ENCODE data around the gene CYB561D2. TPM values are rescaled to one million over a fixed set of nuclear protein-coding genes. Genes with fewer than 3 reads are reported as not detected.

The CYB561D2 gene
- total and polyA plus RNA-seq, 3 experiments from 2014 or later, result 32.4 to 78.2 (median 37.7) TPM

- no peak for DNase-seq
- ChIA-PET CTCF (no interaction called here), POLR2A (no interaction called here)
- no peaks in the 10 kb centered on the region for H3K27me3 Mint-ChIP-seq
- H3K4me1 ChIP-seq (ENCODE audit: insufficient read depth, low read length), result no peaks in the 10 kb centered on the region
- no peak overlapping the region for H3K4me3 Mint-ChIP-seq
- H3K9me3 Mint-ChIP-seq, result no peaks in the 10 kb centered on the region
- H3K4me3 ChIP-seq (ENCODE audit: low read length), result no peak overlapping the region
- no peak overlapping the region for H3K27ac ChIP-seq (ENCODE audit: low read depth, low read length)
- no peaks in the 10 kb centered on the region for H3K27me3 ChIP-seq (ENCODE audit: insufficient read depth, low read length, poor library complexity, severe bottlenecking)
- H3K9me3 ChIP-seq (ENCODE audit: low read length), result no peaks in the 10 kb centered on the region
- H3K36me3 Mint-ChIP-seq, result no peaks in the 10 kb centered on the region
- no peaks in the 10 kb centered on the region for H3K36me3 ChIP-seq (ENCODE audit: insufficient read depth, low read length)
- H3K4me1 Mint-ChIP-seq, result peaks cover 0 to 5% (median 0%) of the 10 kb centered on the region in 3 donors
- peak overlapping the region in 1 of 8 donors; percentile 41 for H3K27ac Mint-ChIP-seq
These were observed 37.5 kb downstream of the CYB561D2 start for GRCh38 chr3:50388016-50388719.

DNA sequence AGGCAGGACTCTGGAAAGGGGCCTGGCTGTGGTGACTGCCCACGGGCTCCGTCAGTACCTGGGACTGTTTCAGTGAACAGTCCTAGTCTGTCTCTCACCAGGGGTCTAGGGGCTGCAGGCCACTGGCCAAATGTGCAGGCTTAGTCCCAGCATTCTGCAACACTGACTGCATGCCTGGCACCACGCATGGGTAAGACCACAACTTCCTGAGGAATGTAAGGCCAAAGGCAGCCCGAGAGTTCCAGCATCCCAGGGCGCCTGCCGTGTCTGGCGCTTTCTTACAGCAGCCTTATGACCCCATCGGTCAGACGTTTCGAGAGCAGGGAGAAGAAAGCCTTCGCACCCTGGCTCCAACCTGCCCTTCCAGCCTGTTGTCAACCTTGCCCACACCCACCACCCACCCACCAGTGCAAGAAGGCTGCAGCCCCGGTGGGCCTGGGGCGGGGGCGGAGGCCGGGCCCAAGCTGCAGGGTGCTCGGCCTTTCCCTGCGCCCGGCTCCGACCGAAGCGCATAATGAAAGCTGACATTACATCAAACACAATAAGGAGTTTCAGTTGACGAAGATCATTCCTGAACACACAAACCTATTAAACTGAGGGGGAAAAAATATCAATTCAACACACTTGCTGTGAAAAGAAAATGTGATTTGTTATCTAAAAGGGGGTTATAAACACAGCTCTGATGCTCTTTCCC lies 38.2 kb downstream of the CYB561D2 start:
- H3K36me3 Mint-ChIP-seq, result no peaks in the 10 kb centered on the region
- no peaks in the 10 kb centered on the region for H3K36me3 ChIP-seq (ENCODE audit: insufficient read depth, low read length)
- H3K9me3 Mint-ChIP-seq, result no peaks in the 10 kb centered on the region
- ChIA-PET POLR2A (no interaction called here), CTCF (no interaction called here)
- H3K4me3 Mint-ChIP-seq, result no peak overlapping the region
- no peaks in the 10 kb centered on the region for H3K27me3 ChIP-seq (ENCODE audit: insufficient read depth, low read length, poor library complexity, severe bottlenecking)
- H3K27me3 Mint-ChIP-seq, result no peaks in the 10 kb centered on the region
- H3K9me3 ChIP-seq (ENCODE audit: low read length), result no peaks in the 10 kb centered on the region
- H3K4me1 ChIP-seq (ENCODE audit: insufficient read depth, low read length), result no peaks in the 10 kb centered on the region
- H3K4me3 ChIP-seq (ENCODE audit: low read length), result no peak overlapping the region
- H3K4me1 Mint-ChIP-seq, result peaks cover 0 to 5% (median 0%) of the 10 kb centered on the region in 3 donors
- peak overlapping the region in 1 of 8 donors; percentile 41 for H3K27ac Mint-ChIP-seq
- H3K27ac ChIP-seq (ENCODE audit: low read depth, low read length), result no peak overlapping the region
- DNase-seq, result no peak

DNA sequence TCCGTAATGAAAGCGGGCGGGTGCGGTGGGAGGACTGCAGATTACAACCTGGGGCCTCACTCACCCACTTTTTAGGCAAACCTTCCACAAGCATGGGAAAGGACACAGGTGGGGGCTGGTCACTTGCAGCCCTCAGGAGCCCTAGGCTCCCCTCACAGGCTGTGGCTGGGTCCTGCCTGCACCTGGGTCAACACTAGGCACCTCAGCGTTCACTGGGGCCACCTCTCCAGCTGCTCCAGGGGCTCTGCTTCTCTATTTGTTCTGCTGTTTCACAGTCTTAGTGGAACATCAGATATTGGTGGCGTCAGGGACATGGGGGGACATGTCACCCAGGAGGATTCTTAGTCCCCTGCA lies 38.7 kb downstream of the CYB561D2 start:
- no peak overlapping the region for H3K4me3 Mint-ChIP-seq
- H3K27ac ChIP-seq (ENCODE audit: low read depth, low read length), result no peak overlapping the region
- H3K9me3 Mint-ChIP-seq, result no peaks in the 10 kb centered on the region
- ChIA-PET POLR2A (no interaction called here), CTCF (no interaction called here)
- no peak for DNase-seq
- no peaks in the 10 kb centered on the region for H3K36me3 ChIP-seq (ENCODE audit: insufficient read depth, low read length)
- H3K27ac Mint-ChIP-seq, result no peak overlapping the region
- H3K4me3 ChIP-seq (ENCODE audit: low read length), result no peak overlapping the region
- H3K27me3 Mint-ChIP-seq, result no peaks in the 10 kb centered on the region
- no peaks in the 10 kb centered on the region for H3K4me1 ChIP-seq (ENCODE audit: insufficient read depth, low read length)
- peaks cover 0 to 5% (median 0%) of the 10 kb centered on the region in 3 donors for H3K4me1 Mint-ChIP-seq
- H3K9me3 ChIP-seq (ENCODE audit: low read length), result no peaks in the 10 kb centered on the region
- H3K27me3 ChIP-seq (ENCODE audit: insufficient read depth, low read length, poor library complexity, severe bottlenecking), result no peaks in the 10 kb centered on the region
- no peaks in the 10 kb centered on the region for H3K36me3 Mint-ChIP-seq

- no peak overlapping the region for H3K4me3 Mint-ChIP-seq
- CTCF ChIA-PET, result interaction anchor here (1.0 kb wide), 1 partner anchor 44 kb away, joined by 4 read pairs; no protein-coding TSS in a partner anchor
- no peaks in the 10 kb centered on the region for H3K9me3 Mint-ChIP-seq
- no peaks in the 10 kb centered on the region for H3K9me3 ChIP-seq (ENCODE audit: low read length)
- POLR2A ChIA-PET, result no interaction called here
- H3K4me1 Mint-ChIP-seq, result peaks cover 0 to 5% (median 0%) of the 10 kb centered on the region in 3 donors
- no peaks in the 10 kb centered on the region for H3K27me3 ChIP-seq (ENCODE audit: insufficient read depth, low read length, poor library complexity, severe bottlenecking)
- H3K27ac Mint-ChIP-seq, result peak overlapping the region in 1 of 8 donors; percentile 84
- no peak overlapping the region for H3K4me3 ChIP-seq (ENCODE audit: low read length)
- H3K4me1 ChIP-seq (ENCODE audit: insufficient read depth, low read length), result no peaks in the 10 kb centered on the region
- H3K36me3 Mint-ChIP-seq, result no peaks in the 10 kb centered on the region
- H3K36me3 ChIP-seq (ENCODE audit: insufficient read depth, low read length), result no peaks in the 10 kb centered on the region
- no peak for DNase-seq
- H3K27ac ChIP-seq (ENCODE audit: low read depth, low read length), result no peak overlapping the region
- H3K27me3 Mint-ChIP-seq, result no peaks in the 10 kb centered on the region
These were observed 40.0 kb downstream of the CYB561D2 start for GRCh38 chr3:50390508-50391224.

GRCh38 chr3:50392101-50392715 lies 41.5 kb downstream of the CYB561D2 start:
- H3K9me3 Mint-ChIP-seq, result no peaks in the 10 kb centered on the region
- no peaks in the 10 kb centered on the region for H3K36me3 Mint-ChIP-seq
- H3K4me1 Mint-ChIP-seq, result peaks cover 0 to 5% (median 0%) of the 10 kb centered on the region in 3 donors
- no peak overlapping the region for H3K27ac ChIP-seq (ENCODE audit: low read depth, low read length)
- no peak overlapping the region for H3K4me3 Mint-ChIP-seq
- CTCF ChIA-PET, result no interaction called here
- H3K27me3 ChIP-seq (ENCODE audit: insufficient read depth, low read length, poor library complexity, severe bottlenecking), result no peaks in the 10 kb centered on the region
- no peaks in the 10 kb centered on the region for H3K9me3 ChIP-seq (ENCODE audit: low read length)
- DNase-seq, result no peak
- POLR2A ChIA-PET, result no interaction called here
- no peaks in the 10 kb centered on the region for H3K36me3 ChIP-seq (ENCODE audit: insufficient read depth, low read length)
- H3K4me1 ChIP-seq (ENCODE audit: insufficient read depth, low read length), result no peaks in the 10 kb centered on the region
- no peak overlapping the region for H3K4me3 ChIP-seq (ENCODE audit: low read length)
- no peaks in the 10 kb centered on the region for H3K27me3 Mint-ChIP-seq
- peak overlapping the region in 2 of 8 donors; percentile 6 to 32 for H3K27ac Mint-ChIP-seq

- no peaks in the 10 kb centered on the region for H3K9me3 Mint-ChIP-seq
- no peaks in the 10 kb centered on the region for H3K4me1 ChIP-seq (ENCODE audit: insufficient read depth, low read length)
- no peaks in the 10 kb centered on the region for H3K36me3 Mint-ChIP-seq
- H3K27me3 Mint-ChIP-seq, result no peaks in the 10 kb centered on the region
- no peak for DNase-seq
- no peaks in the 10 kb centered on the region for H3K36me3 ChIP-seq (ENCODE audit: insufficient read depth, low read length)
- H3K4me3 ChIP-seq (ENCODE audit: low read length), result no peak overlapping the region
- CTCF ChIA-PET, result no interaction called here
- H3K27ac Mint-ChIP-seq, result peak overlapping the region in 2 of 8 donors; percentile 47 to 91
- H3K4me1 Mint-ChIP-seq, result peaks cover 0 to 5% (median 0%) of the 10 kb centered on the region in 3 donors
- no peak overlapping the region for H3K4me3 Mint-ChIP-seq
- POLR2A ChIA-PET, result no interaction called here
- no peaks in the 10 kb centered on the region for H3K27me3 ChIP-seq (ENCODE audit: insufficient read depth, low read length, poor library complexity, severe bottlenecking)
- H3K9me3 ChIP-seq (ENCODE audit: low read length), result no peaks in the 10 kb centered on the region
- H3K27ac ChIP-seq (ENCODE audit: low read depth, low read length), result no peak overlapping the region
These were observed 42.4 kb downstream of the CYB561D2 start for GRCh38 chr3:50393061-50393460.

DNA sequence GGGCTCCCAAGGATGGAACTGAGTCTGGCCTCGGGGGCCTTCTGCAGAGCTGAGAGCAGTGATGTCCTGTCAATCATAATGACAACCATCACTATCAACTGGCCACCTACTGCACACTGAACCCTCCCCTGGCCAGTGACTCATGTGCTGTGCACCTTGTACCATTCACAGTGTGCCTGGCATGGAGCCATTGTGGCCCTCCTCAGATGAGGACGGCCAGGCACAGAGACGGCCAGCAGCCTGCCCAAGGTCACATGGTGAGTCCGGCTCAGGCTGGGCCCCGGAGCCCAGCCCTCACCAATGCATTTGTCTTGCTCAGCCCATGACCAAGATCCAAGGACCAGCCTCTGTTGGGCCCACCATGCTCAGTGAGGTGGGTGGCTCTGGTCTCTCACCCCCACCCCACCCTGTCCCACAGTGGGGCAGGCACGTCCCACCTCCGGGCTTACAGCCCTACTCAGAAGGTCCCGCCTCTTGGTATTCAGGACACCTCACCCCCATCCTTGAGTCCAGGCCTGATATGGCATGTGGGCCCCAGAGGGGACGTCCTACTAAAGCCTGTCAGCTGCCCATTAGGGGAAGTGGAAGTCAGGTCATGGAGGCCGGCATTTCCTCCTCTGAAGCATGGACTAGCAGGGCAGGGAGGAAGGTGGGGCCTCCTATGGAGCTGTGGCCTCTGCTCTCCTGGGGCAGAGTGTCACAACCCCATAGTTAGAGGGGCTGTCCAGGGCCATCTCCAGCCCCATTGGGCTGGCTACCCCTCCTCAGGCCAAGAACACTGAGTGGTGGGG lies 44.6 kb downstream of the CYB561D2 start:
- Histone ChIP-seq H3K27ac (ENCODE audit: low read depth, low read length) (no peak overlapping the region), H3K4me1 (ENCODE audit: insufficient read depth, low read length) (no peaks in the 10 kb centered on the region), H3K36me3 (ENCODE audit: insufficient read depth, low read length) (no peaks in the 10 kb centered on the region), H3K9me3 (ENCODE audit: low read length) (no peaks in the 10 kb centered on the region), H3K4me3 (ENCODE audit: low read length) (no peak overlapping the region), H3K27me3 (ENCODE audit: insufficient read depth, low read length, poor library complexity, severe bottlenecking) (no peaks in the 10 kb centered on the region)
- DNase-seq, result no peak
- Mint-ChIP-seq H3K4me1 (peaks cover 0 to 9% (median 4%) of the 10 kb centered on the region in 3 donors), H3K27me3 (no peaks in the 10 kb centered on the region), H3K9me3 (no peaks in the 10 kb centered on the region), H3K4me3 (no peak overlapping the region), H3K36me3 (no peaks in the 10 kb centered on the region), H3K27ac (no peak overlapping the region)
- ChIA-PET POLR2A (no interaction called here), CTCF (interaction anchor here (1.4 kb wide), 1 partner anchor 147 kb away, joined by 3 read pairs; no protein-coding TSS in a partner anchor)

Data from CD8-positive, alpha-beta memory T cell (primary cell).